KMS-11 (cell line): ENCODE data around the gene CEACAM4.

Experiments
- H2AFZ ChIP-seq: fragments of 200-600 bp; sonication (generic); 2 replicates; pipeline ENCODE4 v1.6.1; 2016; ENCODE audit warnings: antibody characterized with exemption, mixed run types, low read depth
- H3K27ac ChIP-seq: fragments of 200-600 bp; sonication (generic); 2 replicates; pipeline ENCODE4 v1.6.1; 2016; ENCODE audit warnings: mild to moderate bottlenecking, mixed run types
- H3K27me3 ChIP-seq: fragments of 200-600 bp; sonication (generic); 2 replicates; pipeline ENCODE4 v1.6.1; 2017; ENCODE audit warnings: mild to moderate bottlenecking, low read depth, mixed run types, moderate library complexity; ENCODE audit not compliant: insufficient read depth
- H3K36me3 ChIP-seq: fragments of 200-600 bp; sonication (generic); 2 replicates; pipeline ENCODE4 v1.6.1; 2017; ENCODE audit warnings: mild to moderate bottlenecking, mixed run types; ENCODE audit not compliant: insufficient read depth
- H3K4me1 ChIP-seq: fragments of 200-600 bp; sonication (generic); 2 replicates; pipeline ENCODE4 v1.6.1; 2016; ENCODE audit warnings: mild to moderate bottlenecking, low read depth, mixed run types; ENCODE audit not compliant: poor library complexity, severe bottlenecking
- H3K4me2 ChIP-seq: fragments of 200-600 bp; sonication (generic); 2 replicates; pipeline ENCODE4 v1.7.0; 2016; ENCODE audit warnings: mild to moderate bottlenecking, mixed run types
- H3K4me3 ChIP-seq: fragments of 200-600 bp; sonication (generic); IDR thresholded peaks from 2 replicates; pipeline ENCODE4 v1.6.1; 2017; ENCODE audit warnings: low read depth, low read length, mixed read lengths; ENCODE audit not compliant: insufficient read depth
- H3K79me2 ChIP-seq: fragments of 200-600 bp; sonication (generic); 2 replicates; pipeline ENCODE4 v1.6.1; 2016; ENCODE audit warnings: low read depth, mixed run types; ENCODE audit not compliant: insufficient read depth
- H3K9ac ChIP-seq: fragments of 200-600 bp; sonication (generic); 2 replicates; pipeline ENCODE4 v1.6.1; 2016; ENCODE audit warnings: mild to moderate bottlenecking, mixed run types
- H4K20me1 ChIP-seq: fragments of 200-600 bp; sonication (generic); 2 replicates; pipeline ENCODE4 v1.6.1; 2016; ENCODE audit warnings: mild to moderate bottlenecking, mixed run types; ENCODE audit not compliant: insufficient read depth
- TF ChIP-seq, protein P1 (sequence below): fragments of 200-600 bp; sonication (generic); conservative IDR thresholded peaks from 2 replicates; pipeline ENCODE4 v1.6.1; 2017; ENCODE audit warnings: low read depth, mild to moderate bottlenecking, antibody characterized with exemption, low read length, moderate library complexity, mixed read lengths

The CEACAM4 gene

DNA sequence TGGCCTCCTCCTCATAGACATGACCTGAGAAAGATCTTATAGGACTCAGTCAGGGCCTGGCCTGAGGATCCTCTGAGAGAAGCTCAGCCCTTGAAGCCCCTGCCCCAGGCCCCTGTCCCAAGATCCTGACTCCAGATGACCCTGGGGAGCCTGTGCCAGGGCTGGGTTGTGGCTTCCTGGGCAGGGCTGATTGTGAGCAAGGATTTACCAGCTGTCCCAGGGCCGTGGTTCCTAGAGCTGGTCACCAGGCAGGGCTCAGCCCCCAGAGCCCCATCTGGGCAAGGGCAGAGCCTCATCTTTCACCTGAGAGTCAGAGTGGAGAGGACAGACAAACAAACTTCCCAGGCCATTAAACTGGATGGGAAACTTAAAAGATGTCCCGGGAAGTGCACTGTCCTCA lies 49.0 kb downstream of the CEACAM4 start:
- Histone ChIP-seq H3K27me3 (no peaks in the 10 kb centered on the region), H3K4me3 (no peak overlapping the region), H3K36me3 (no peaks in the 10 kb centered on the region), H3K4me2 (no peak overlapping the region), H3K27ac (no peak overlapping the region), H4K20me1 (no peaks in the 10 kb centered on the region), H2AFZ (no peak overlapping the region), H3K4me1 (no peaks in the 10 kb centered on the region), H3K79me2 (no peaks in the 10 kb centered on the region), H3K9ac (no peak overlapping the region)
- TF ChIP-seq, protein P1, sequence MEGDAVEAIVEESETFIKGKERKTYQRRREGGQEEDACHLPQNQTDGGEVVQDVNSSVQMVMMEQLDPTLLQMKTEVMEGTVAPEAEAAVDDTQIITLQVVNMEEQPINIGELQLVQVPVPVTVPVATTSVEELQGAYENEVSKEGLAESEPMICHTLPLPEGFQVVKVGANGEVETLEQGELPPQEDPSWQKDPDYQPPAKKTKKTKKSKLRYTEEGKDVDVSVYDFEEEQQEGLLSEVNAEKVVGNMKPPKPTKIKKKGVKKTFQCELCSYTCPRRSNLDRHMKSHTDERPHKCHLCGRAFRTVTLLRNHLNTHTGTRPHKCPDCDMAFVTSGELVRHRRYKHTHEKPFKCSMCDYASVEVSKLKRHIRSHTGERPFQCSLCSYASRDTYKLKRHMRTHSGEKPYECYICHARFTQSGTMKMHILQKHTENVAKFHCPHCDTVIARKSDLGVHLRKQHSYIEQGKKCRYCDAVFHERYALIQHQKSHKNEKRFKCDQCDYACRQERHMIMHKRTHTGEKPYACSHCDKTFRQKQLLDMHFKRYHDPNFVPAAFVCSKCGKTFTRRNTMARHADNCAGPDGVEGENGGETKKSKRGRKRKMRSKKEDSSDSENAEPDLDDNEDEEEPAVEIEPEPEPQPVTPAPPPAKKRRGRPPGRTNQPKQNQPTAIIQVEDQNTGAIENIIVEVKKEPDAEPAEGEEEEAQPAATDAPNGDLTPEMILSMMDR, result no peak

DNA sequence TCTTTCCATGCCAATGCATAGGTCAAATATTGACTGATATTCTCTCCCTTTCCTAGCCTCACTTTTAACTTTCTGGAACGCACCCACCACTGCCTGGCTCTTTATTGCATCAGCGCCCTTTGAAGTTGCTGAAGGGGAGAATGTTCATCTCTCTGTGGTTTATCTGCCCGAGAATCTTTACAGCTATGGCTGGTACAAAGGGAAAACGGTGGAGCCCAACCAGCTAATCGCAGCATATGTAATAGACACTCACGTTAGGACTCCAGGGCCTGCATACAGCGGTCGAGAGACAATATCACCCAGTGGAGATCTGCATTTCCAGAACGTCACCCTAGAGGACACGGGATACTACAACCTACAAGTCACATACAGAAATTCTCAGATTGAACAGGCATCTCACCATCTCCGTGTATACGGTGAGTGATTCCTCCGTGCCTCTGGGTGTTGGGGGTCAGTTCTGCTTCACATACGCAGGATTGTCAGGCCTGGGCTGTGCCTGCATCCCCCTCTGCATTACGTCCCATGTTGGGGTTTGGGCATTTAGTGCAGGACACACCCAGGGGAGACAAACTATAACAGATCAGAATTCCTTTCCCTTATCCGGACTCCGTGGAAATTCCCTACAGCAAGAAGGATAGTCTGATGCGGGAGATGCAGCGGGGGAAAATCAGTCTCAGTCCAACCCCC lies 49.6 kb downstream of the CEACAM4 start:
- no peak overlapping the region for H3K9ac ChIP-seq
- TF ChIP-seq, protein P1, result no peak
- H3K36me3 ChIP-seq, result no peaks in the 10 kb centered on the region
- H2AFZ ChIP-seq, result no peak overlapping the region
- H3K27ac ChIP-seq, result no peak overlapping the region
- no peaks in the 10 kb centered on the region for H3K79me2 ChIP-seq
- no peaks in the 10 kb centered on the region for H3K4me1 ChIP-seq
- H3K27me3 ChIP-seq, result no peaks in the 10 kb centered on the region
- H4K20me1 ChIP-seq, result no peaks in the 10 kb centered on the region
- no peak overlapping the region for H3K4me3 ChIP-seq
- H3K4me2 ChIP-seq, result no peak overlapping the region

DNA sequence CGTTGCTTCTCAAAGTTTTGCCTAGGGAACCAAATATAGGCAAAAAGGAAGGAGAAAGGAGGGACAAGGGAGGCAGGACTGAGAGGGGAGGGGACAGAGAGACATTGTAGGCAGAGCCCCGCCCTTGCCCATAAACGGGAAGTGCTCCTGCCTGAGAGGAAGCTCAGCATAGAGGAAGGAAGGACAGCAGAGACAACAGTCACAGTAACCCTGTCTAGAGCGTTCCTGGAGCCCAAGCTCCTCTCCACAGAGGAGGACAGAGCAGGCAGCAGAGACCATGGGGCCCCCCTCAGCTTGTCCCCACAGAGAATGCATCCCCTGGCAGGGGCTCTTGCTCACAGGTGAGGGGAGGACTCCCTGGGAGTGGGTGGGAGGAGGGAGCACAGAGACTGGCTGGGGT lies 50.9 kb downstream of the CEACAM4 start, which contains the start of gene CEACAM21:
Gene CEACAM21, plus strand, starts transcription at position 169 of the 400 bp plus-strand sequence. Its CDS starts 109 bp downstream, at position 278.
- Histone ChIP-seq H3K27ac (no peak within 1 kb of the TSS), H3K27me3 (no peaks in the 10 kb centered on the region), H3K36me3 (no peaks in the 10 kb centered on the region), H3K4me3 (no peak within 1 kb of the TSS), H3K4me1 (peaks cover under 1% of the 10 kb centered on the region), H3K9ac (no peak within 1 kb of the TSS), H3K4me2 (no peak within 1 kb of the TSS), H3K79me2 (no peaks in the 10 kb centered on the region), H4K20me1 (no peaks in the 10 kb centered on the region), H2AFZ (no peak within 1 kb of the TSS)
- TF ChIP-seq, protein P1, result no peak

DNA sequence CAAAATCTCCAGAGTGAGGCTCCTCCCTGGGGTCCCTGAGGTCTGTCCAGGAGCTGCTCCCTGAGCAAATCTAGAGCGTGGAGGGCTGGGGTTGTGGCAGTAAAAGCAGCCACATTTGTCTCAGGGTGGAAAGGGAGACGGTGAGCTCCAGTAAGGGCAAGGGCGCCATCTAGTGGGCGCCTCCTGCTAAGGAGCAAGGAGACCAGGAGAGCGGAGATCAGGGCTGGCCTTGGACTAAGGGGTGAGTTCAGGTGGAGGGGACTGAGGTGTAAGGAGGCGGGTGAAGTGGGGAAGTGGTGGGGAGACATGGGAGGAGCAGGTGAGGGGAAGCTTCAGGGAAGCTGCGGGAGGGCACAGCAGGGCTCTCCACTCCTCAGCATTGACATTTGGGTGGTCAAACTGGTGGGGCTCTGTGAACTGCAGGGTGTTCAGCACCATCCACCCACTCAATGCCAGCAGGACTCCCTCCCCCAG lies 56.2 kb downstream of the CEACAM4 start:
- Histone ChIP-seq H3K27ac (no peak overlapping the region), H2AFZ (peak overlapping the region; percentile 46; the same call in 1 of the 2 replicates), H4K20me1 (no peaks in the 10 kb centered on the region), H3K79me2 (no peaks in the 10 kb centered on the region), H3K4me1 (peaks cover 29% of the 10 kb centered on the region), H3K9ac (no peak overlapping the region), H3K4me3 (no peak overlapping the region), H3K27me3 (no peaks in the 10 kb centered on the region), H3K4me2 (peak overlapping the region; percentile 51), H3K36me3 (no peaks in the 10 kb centered on the region)
- TF ChIP-seq, protein P1, result peak; percentile 98
